ENCODE data around the gene TYW3.
"Not testable (repeated sequence)": the region's sequence is repeated elsewhere in the genome, so short reads cannot be mapped to it uniquely, and the experiment has no call there.

TYW3 gene

GRCh38 chr1:74731399-74732052 is 1.4 kb upstream of the TYW3 start:
- DNase-seq, result no peak

- peak in 18 of 51 donors; percentile 4 to 52 (median 32) for DNase-seq
These were observed 643 bp upstream of the TYW3 start for GRCh38 chr1:74732071-74732946.

GRCh38 chr1:74733604-74734484 is 892 bp downstream of the TYW3 start:
- DNase-seq, result peak in 21 of 51 donors; percentile 0 to 92 (median 24)

- no peak for DNase-seq
These were observed 4.4 kb downstream of the TYW3 start for GRCh38 chr1:74737333-74737732.

GRCh38 chr1:74740307-74740980 is 7.5 kb downstream of the TYW3 start:
- not testable (repeated sequence) for DNase-seq

- not testable (repeated sequence) for DNase-seq
These were observed 12.3 kb downstream of the TYW3 start for GRCh38 chr1:74745247-74745646.

GRCh38 chr1:74748960-74749359 is 16.0 kb downstream of the TYW3 start:
- DNase-seq, result no peak

- no peak for DNase-seq
These were observed 20.2 kb downstream of the TYW3 start for GRCh38 chr1:74753104-74753503.

GRCh38 chr1:74755475-74755874 is 22.5 kb downstream of the TYW3 start:
- no peak for DNase-seq

- not testable (repeated sequence) for DNase-seq
These were observed 23.7 kb downstream of the TYW3 start for GRCh38 chr1:74756650-74757049.

GRCh38 chr1:74763807-74764206 is 30.9 kb downstream of the TYW3 start:
- DNase-seq, result no peak

GRCh38 chr1:74766579-74766978 is 33.6 kb downstream of the TYW3 start:
- DNase-seq, result no peak

- no peak for DNase-seq
These were observed 34.5 kb downstream of the TYW3 start for GRCh38 chr1:74767490-74767889.

- peak in 8 of 51 donors; percentile 0 to 34 (median 4) for DNase-seq
These were observed 39.1 kb downstream of the TYW3 start for GRCh38 chr1:74771913-74772515.

- no peak for DNase-seq
These were observed 40.0 kb downstream of the TYW3 start for GRCh38 chr1:74772945-74773344.

GRCh38 chr1:74773582-74773981 is 40.6 kb downstream of the TYW3 start:
- no peak for DNase-seq

- no peak for DNase-seq
These were observed 42.8 kb downstream of the TYW3 start for GRCh38 chr1:74775735-74776134.

GRCh38 chr1:74777525-74777924 is 44.6 kb downstream of the TYW3 start:
- no peak for DNase-seq

- no peak for DNase-seq
These were observed 46.8 kb downstream of the TYW3 start for GRCh38 chr1:74779750-74780149.

GRCh38 chr1:74780594-74780993 is 47.6 kb downstream of the TYW3 start:
- no peak for DNase-seq

- no peak for DNase-seq
These were observed 53.0 kb downstream of the TYW3 start for GRCh38 chr1:74785944-74786343.

Data from hypothalamus (tissue), 51 donors.